Stimulated activated naive CD8-positive, alpha-beta T cell treated with anti-CD3 and anti-CD28 coated beads, Interleukin-15, Interleukin-2, amounts not matched to agents 100 U/mL and 50 U/mL, for 24 hours (primary cell): ENCODE measurements around the gene DCUN1D3.
"Not testable (repeated sequence)": the region's sequence is repeated elsewhere in the genome, so short reads cannot be mapped to it uniquely, and the experiment has no call there.

Experiments used
- ATAC-seq: fragments of 150-1000 bp; cut with Tn5 transposase; one replicate; pipeline ENCODE4 v1.10.0; 2021
- DNase-seq: peaks from one replicate; pipeline ENCODE4 v3.0.0; 2021

DCUN1D3 gene

GRCh38 chr16:20887207-20887606, 13.0 kb downstream of the DCUN1D3 start:
- ATAC-seq (no peak), DNase-seq (no peak)

GRCh38 chr16:20886320-20886719, 13.8 kb downstream of the DCUN1D3 start:
- DNase-seq (no peak), ATAC-seq (no peak)

GRCh38 chr16:20884240-20884556, 16.0 kb downstream of the DCUN1D3 start:
- peak; percentile 86 for ATAC-seq
- DNase-seq: no peak

- DNase-seq: no peak
- peak; percentile 62 for ATAC-seq
Observed at GRCh38 chr16:20883554-20884239, 16.5 kb downstream of the DCUN1D3 start.

GRCh38 chr16:20881503-20881878, 18.7 kb downstream of the DCUN1D3 start:
- DNase-seq (no peak), ATAC-seq (no peak)

- no peak for ATAC-seq
- DNase-seq: no peak
Observed at GRCh38 chr16:20880867-20881502, 19.2 kb downstream of the DCUN1D3 start.

- ATAC-seq: peak; percentile 45
- no peak for DNase-seq
Observed at GRCh38 chr16:20879175-20880040, 20.8 kb downstream of the DCUN1D3 start.

GRCh38 chr16:20878682-20879147, 21.4 kb downstream of the DCUN1D3 start:
- peak; percentile 31 for ATAC-seq

DNA sequence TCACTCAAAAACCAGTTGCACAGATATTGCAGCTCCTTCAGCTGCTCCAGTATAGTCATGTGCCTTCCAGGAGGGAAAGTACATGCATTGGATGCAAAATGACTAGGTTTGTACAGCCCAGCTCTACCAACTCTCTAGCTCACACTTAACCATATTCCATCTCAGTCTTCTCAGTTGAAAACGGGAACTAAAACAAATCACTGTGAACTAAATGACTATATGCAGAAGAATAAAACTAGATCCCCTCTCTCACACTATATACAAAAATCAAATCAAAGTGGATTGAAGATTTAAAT, 24.9 kb downstream of the DCUN1D3 start:
- DNase-seq (no peak), ATAC-seq (no peak)

More at GRCh38 chr16:20878682-20879147, 21.4 kb downstream of the DCUN1D3 start:
- peak; percentile 28 for DNase-seq

DNA sequence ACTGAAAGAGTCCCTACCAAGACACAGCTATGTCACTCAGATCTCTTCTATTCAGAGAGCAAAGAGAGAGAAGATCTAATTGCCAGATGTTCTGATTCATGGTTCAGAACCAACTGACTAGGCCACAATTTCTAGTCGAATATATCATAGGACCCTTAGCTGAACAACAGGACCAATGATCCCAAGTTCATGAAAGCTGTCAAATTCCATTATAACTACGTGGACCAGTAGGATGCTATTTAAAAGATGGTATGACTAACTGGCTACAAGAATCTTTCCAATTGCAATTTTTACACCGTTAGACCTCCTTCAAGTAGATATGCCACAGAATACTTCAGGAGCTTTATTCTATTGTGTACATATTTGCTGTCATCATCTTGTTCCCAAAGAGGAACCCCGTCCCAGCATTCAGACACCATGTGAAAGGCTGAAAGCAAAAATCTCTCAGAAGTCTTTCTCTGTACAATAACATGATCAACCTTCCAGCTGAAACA, 26.0 kb downstream of the DCUN1D3 start:
- DNase-seq (no peak), ATAC-seq (no peak)

DNA sequence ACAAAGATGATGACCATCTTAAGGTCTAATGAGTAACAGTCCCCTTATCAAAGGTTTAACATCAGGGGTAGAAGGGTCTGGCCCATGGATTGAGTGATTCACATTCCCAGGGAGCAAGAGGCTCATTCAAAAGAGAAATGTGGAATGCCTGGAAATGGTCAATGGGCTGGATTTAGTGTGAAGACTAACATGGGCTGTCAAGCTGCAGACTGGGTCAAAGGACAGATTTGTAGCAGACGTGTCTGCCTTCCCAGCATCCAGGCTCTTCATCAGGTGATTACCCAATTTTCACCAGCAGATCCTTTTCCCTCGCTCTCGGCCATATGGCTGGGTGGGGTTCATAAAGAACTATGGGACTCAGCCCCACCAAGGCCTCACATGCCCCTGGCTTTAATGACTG, 26.8 kb downstream of the DCUN1D3 start:
- ATAC-seq (no peak), DNase-seq (no peak)

GRCh38 chr16:20871941-20872815, 28.0 kb downstream of the DCUN1D3 start:
- no peak for ATAC-seq
- no peak for DNase-seq

DNA sequence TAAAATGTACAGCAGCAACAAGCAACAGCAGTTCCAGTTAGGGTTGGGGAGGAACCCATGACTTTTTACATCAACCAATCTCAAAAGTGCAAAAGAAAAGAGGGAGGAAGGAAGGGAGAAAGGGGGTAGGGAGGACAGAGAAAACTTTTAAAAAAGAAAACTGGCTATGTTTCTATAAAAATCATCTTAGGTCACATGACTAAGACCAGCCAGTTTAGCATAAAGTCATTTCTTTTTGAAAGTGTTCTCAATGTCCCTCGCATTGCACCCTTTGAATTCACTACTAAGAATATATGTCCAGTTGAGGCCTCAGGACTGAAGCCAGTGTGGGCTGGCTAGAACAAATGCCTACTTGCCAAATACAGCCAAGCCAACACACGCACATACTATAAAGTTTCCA, 28.9 kb downstream of the DCUN1D3 start:
- ATAC-seq (no peak), DNase-seq (no peak)

GRCh38 chr16:20870122-20870820, 29.9 kb downstream of the DCUN1D3 start:
- DNase-seq: no peak
- ATAC-seq: no peak

- DNase-seq: no peak
Observed at GRCh38 chr16:20868890-20869289, 31.3 kb downstream of the DCUN1D3 start.

DNA sequence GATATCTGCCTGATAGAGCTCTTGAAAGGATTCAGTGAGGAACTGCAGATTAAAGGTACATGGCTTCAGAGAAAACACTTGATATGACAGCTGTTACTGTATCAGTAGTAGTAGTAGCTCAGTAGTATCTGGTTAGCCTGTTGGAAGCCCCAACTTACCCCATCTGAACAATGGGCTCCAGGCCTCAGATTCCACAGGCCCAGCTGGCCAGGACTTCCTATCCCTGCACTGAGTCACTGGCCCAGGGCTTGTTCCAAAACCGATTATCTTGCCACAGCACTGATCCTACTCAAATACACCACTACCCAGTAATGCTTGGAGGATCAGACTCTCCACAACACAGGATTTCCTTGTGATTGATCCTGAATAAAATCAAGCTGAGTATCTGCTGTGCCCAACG, 32.6 kb downstream of the DCUN1D3 start:
- ATAC-seq (no peak), DNase-seq (no peak)

More at GRCh38 chr16:20868890-20869289, 31.3 kb downstream of the DCUN1D3 start:
- ATAC-seq: no peak

- no peak for DNase-seq
- ATAC-seq: no peak
Observed at GRCh38 chr16:20866801-20867200, 33.4 kb downstream of the DCUN1D3 start.

DNA sequence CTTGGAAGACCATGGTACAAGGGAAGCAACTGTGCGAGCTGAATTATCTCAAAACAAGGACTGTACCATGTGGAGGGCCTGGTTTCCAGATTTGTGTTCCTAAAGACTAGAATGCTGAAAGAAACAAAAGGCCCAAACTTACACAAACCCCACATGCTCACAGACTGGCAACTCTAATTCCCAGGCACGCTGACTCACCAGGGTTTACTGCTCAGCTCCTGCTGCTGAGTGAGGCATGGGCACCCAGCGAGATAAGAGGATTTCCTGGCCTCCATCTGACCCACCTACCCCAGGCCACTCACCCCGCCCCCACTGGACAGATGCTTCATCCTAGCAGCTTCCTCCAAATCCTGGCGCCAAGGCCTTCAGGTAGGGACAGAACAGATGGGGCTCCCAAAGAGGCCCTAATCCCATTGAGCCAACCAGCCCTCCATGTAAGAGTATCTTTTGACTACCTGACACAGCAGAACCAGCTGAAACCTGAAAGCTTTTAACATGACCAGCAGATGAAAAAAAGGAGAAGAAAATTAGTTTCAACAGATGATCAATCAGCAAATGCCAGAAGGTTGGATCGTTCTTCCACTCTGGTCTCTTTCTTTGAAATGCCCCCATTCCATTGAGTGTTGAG, 33.9 kb downstream of the DCUN1D3 start:
- DNase-seq (peak; percentile 12), ATAC-seq (peak; percentile 32)

GRCh38 chr16:20865420-20866131, 34.6 kb downstream of the DCUN1D3 start:
- peak; percentile 19 for ATAC-seq
- DNase-seq: no peak

GRCh38 chr16:20864376-20864775, 35.8 kb downstream of the DCUN1D3 start:
- DNase-seq, ATAC-seq: not testable (repeated sequence)
